Anterior cingulate cortex (tissue), 58 donors: ENCODE results near the gene POLR3F.
"Not testable (repeated sequence)": the region's sequence is repeated elsewhere in the genome, so short reads cannot be mapped to it uniquely, and the experiment has no call there.

Source experiments
- DNase-seq, 58 donors: peaks; one replicate each; lab custom pipeline; 2025; lab: John Stamatoyannopoulos, UW

POLR3F gene

GRCh38 chr20:18504479-18505060 lies 37.4 kb downstream of the POLR3F start:
- peak in 26 of 58 donors; percentile 1 to 57 (median 10) for DNase-seq

DNA sequence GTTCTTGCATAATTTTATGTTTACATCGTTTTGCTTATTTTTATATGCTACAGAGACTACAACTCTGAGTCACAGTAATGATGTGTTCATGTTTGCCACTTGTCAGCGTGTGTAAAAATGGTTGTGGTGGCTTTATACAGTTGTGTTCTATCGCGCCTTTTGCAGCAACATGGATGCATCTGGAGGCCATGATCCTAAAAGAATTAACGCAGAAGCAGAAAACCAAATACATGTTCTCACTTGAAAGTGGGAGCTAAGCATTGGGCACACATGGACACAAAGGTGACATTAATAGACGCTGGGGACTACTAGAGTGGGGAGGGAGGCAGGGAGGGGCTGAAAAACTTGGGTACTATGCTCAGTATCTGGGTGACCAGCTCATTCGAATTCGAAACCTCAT lies 39.6 kb downstream of the POLR3F start:
- DNase-seq, result peak in 1 of 58 donors; percentile 2

- DNase-seq, result peak; percentile 89 to 100 (median 97)
Measured at GRCh38 chr20:18507218-18508191, 40.3 kb downstream of the POLR3F start, which contains the start of gene SEC23B. SEC23B (plus strand) TSS chr20:18507940; CDS start chr20:18510836, 2,896 bp downstream.

- DNase-seq, result no peak
Measured at GRCh38 chr20:18511571-18511970, 44.4 kb downstream of the POLR3F start.

- DNase-seq, result no peak
Measured at GRCh38 chr20:18513208-18513607, 46.0 kb downstream of the POLR3F start.

DNA sequence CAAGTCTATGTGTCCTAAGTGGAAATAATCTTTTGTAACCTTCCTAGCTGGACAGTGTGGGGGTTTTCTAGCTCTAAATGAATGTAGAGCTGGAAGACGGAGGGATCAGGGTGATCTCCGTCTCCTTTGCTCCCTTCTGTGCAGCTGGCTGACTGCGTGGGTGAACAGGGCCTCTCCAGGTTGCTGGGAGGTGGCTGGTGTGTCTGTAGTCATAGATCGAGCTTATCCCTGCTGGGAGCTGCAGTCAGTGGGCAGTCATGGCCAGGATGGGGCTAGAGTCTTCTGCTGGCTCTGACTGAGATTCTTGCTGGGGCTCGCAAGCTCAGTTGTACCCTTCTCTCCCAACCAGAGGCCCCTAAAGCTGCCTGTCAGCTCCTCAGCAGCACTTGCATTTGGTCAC lies 46.9 kb downstream of the POLR3F start:
- DNase-seq, result no peak

GRCh38 chr20:18515973-18516372 lies 48.8 kb downstream of the POLR3F start:
- DNase-seq, result no peak

- not testable (repeated sequence) for DNase-seq
Measured at GRCh38 chr20:18522066-18522465, 54.9 kb downstream of the POLR3F start.

DNA sequence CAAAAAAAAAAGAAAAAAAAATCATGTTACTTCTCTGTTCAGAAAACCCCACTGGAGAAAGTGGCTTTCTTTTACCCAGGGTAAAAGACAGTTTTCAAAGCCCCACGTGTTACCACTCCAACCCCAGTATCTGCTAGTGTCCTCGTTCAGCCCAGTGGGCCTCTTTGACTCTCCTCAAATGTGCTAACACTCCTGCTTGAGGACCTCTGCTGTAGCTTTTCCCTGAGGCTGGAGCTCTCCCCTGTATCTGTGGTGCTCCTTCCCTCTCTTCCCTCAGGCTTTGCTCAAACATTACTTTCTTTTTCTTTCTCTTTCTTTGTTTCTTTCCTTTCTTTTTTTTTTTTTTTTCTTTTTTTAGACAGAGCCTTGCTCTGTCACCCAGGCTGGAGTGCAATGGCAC lies 55.9 kb downstream of the POLR3F start:
- no peak for DNase-seq

DNA sequence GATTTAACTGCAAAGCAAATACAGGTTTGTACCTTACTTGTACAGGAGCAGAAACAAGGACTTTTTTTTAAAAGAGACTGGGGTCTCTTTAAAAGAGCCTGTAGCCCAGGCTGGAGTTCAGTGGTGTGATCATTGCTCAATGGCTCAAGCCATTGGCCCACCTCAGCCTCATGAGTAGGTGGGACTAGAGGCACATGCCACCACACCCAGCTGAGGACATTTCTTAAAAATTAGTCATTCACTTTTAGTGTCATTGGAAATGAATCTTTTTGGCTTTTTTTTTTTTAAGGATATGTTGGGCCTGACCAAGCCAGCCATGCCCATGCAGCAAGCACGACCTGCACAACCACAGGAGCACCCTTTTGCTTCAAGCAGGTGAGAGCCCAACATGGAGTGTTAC lies 57.5 kb downstream of the POLR3F start:
- no peak for DNase-seq

- DNase-seq, result not testable (repeated sequence)
Measured at GRCh38 chr20:18526761-18527160, 59.6 kb downstream of the POLR3F start.

DNA sequence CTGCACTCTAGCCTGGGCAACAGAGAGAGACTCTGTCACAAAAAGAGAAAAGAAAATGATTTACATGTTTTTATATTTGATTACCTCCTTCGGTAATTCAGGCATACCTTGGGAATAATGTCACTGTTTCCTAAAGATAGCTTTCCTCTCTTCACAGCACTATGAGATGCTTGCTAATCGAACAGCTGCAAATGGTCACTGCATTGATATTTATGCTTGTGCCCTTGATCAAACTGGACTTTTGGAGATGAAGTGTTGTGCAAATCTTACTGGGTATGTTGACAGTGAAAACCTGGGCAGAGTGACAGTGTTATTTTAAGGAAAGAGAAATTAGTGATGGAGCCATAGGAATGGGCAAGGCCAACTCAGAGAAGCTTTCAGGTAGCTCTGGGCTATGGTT lies 60.1 kb downstream of the POLR3F start:
- no peak for DNase-seq

GRCh38 chr20:18527836-18528235 lies 60.6 kb downstream of the POLR3F start:
- DNase-seq, result no peak

DNA sequence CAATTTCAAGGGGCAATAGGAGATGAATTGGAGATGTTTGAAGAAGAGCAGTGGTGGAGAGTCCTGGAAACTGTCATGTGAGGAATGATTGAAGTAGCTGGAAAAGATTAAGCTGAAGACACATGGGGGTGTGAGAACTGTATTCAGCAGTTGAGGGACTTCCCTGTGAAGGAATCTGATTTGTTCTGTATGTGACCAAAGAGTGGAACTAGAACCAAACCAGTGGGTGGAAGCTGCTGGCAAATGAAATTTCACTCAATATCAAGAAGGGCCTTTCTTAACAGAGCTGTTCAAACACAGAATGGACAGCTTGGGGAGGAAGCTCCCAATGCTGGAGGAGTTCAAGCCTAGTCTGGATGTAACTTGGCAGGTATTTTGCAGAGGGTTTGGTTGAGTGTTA lies 61.9 kb downstream of the POLR3F start:
- no peak for DNase-seq

- DNase-seq, result no peak
Measured at GRCh38 chr20:18532626-18533025, 65.4 kb downstream of the POLR3F start.

- no peak for DNase-seq
Measured at GRCh38 chr20:18533491-18533890, 66.3 kb downstream of the POLR3F start.

DNA sequence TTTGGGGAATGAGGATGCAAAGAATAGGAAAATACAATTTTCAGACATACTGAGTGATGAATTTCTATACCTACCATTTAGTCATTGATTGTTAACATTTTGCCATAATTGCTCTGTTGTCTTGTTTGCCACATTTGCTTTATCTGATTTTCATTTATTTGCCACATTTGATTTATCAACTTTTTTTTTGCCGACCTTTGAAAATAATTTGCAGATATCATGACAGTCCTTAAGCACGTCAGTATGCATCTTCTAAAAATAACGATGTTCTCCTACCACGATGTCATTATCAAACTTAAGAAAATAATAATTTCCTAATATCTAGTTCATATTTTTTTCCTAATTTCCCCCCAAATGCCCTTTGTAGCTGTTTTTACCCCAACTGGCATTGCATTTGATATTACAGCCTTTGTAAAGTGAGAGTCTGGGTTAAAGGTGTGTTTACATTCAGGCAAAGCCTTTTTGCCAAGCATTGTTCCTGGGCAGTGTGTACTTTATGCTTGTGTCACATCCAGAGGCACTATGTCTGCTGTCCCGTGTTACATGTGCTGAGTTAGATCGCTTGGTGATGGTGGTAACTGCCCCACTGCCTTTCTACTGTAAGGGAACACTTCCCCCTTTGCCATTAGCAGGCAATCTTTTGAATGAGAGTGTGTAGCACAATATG lies 66.9 kb downstream of the POLR3F start:
- DNase-seq, result no peak
